Mucosa of rectum (tissue), 2 donors: ENCODE measurements around the gene TBC1D20.

Experiments
- H3K27ac ChIP-seq, 2 donors: one replicate each; pipeline ENCODE4 v1.7.0; 2013; ENCODE audit warnings: inconsistent platforms in 2 of 2, low read depth in 2 of 2, low read length in 2 of 2
- H3K27me3 ChIP-seq, 2 donors: one replicate each; pipeline ENCODE4 v1.7.0; 2013; ENCODE audit warnings: low read length in 2 of 2; ENCODE audit not compliant: control insufficient read depth in 2 of 2, insufficient read depth in 2 of 2
- H3K36me3 ChIP-seq, 2 donors: one replicate each; pipeline ENCODE4 v1.7.0; 2013; ENCODE audit warnings: low read length in 2 of 2; ENCODE audit not compliant: control insufficient read depth in 2 of 2, insufficient read depth in 2 of 2
- H3K4me1 ChIP-seq, 2 donors: one replicate each; pipeline ENCODE4 v1.7.0; 2013; ENCODE audit warnings: low read length in 2 of 2, mild to moderate bottlenecking in 1 of 2; ENCODE audit not compliant: control insufficient read depth in 2 of 2, insufficient read depth in 2 of 2
- H3K4me3 ChIP-seq, 2 donors: one replicate each; pipeline ENCODE4 v1.7.0; 2013; ENCODE audit warnings: low read length in 2 of 2
- H3K9ac ChIP-seq, 2 donors: one replicate each; pipeline ENCODE4 v1.7.0; 2013; ENCODE audit warnings: low read length in 2 of 2, low read depth in 1 of 2, mild to moderate bottlenecking in 1 of 2
- H3K9me3 ChIP-seq, 2 donors: one replicate each; pipeline ENCODE4 v1.7.0; 2013; ENCODE audit warnings: low read length in 2 of 2; ENCODE audit not compliant: control insufficient read depth in 2 of 2
- donor health status: healthy.
- donor health status: Normal muscosa, but diverticular disease.

The TBC1D20 gene

GRCh38 chr20:496126-496696 is 33.9 kb upstream of the TBC1D20 start:
- Histone ChIP-seq H3K27me3 (no peaks in the 10 kb centered on the region), H3K36me3 (peaks cover 50 to 73% of the 10 kb centered on the region in 2 donors), H3K9me3 (no peaks in the 10 kb centered on the region), H3K9ac (no peak overlapping the region), H3K27ac (no peak overlapping the region), H3K4me1 (no peaks in the 10 kb centered on the region), H3K4me3 (no peak overlapping the region)

- H3K4me1 ChIP-seq: no peaks in the 10 kb centered on the region
- H3K9me3 ChIP-seq: no peaks in the 10 kb centered on the region
- H3K9ac ChIP-seq: no peak overlapping the region
- H3K4me3 ChIP-seq: no peak overlapping the region
- no peaks in the 10 kb centered on the region for H3K27me3 ChIP-seq
- H3K36me3 ChIP-seq: peaks cover 61 to 73% of the 10 kb centered on the region in 2 donors
- no peak overlapping the region for H3K27ac ChIP-seq
Measured at GRCh38 chr20:492159-492558, 29.8 kb upstream of the TBC1D20 start.

GRCh38 chr20:487655-488054 is 25.3 kb upstream of the TBC1D20 start:
- Histone ChIP-seq H3K9ac (no peak overlapping the region), H3K4me1 (no peaks in the 10 kb centered on the region), H3K27me3 (no peaks in the 10 kb centered on the region), H3K27ac (no peak overlapping the region), H3K9me3 (no peaks in the 10 kb centered on the region), H3K36me3 (peaks cover 71 to 75% of the 10 kb centered on the region in 2 donors), H3K4me3 (no peak overlapping the region)

GRCh38 chr20:483815-484644 is 21.7 kb upstream of the TBC1D20 start:
- no peaks in the 10 kb centered on the region for H3K9me3 ChIP-seq
- H3K27me3 ChIP-seq: no peaks in the 10 kb centered on the region
- H3K4me1 ChIP-seq: no peaks in the 10 kb centered on the region
- no peak overlapping the region for H3K27ac ChIP-seq
- no peak overlapping the region for H3K4me3 ChIP-seq
- no peak overlapping the region for H3K9ac ChIP-seq
- H3K36me3 ChIP-seq: peaks cover 63 to 65% of the 10 kb centered on the region in 2 donors

- Histone ChIP-seq H3K9me3 (no peaks in the 10 kb centered on the region), H3K27me3 (no peaks in the 10 kb centered on the region), H3K4me3 (no peak overlapping the region), H3K4me1 (no peaks in the 10 kb centered on the region), H3K36me3 (peaks cover 43 to 47% of the 10 kb centered on the region in 2 donors), H3K27ac (no peak overlapping the region), H3K9ac (no peak overlapping the region)
Measured at GRCh38 chr20:481167-481566, 18.8 kb upstream of the TBC1D20 start.

GRCh38 chr20:480044-480443 is 17.7 kb upstream of the TBC1D20 start:
- Histone ChIP-seq H3K27ac (no peak overlapping the region), H3K9ac (no peak overlapping the region), H3K4me3 (no peak overlapping the region), H3K36me3 (peaks cover 33 to 39% of the 10 kb centered on the region in 2 donors), H3K27me3 (no peaks in the 10 kb centered on the region), H3K4me1 (peaks cover 0 to 7% of the 10 kb centered on the region in 2 donors), H3K9me3 (no peaks in the 10 kb centered on the region)

- Histone ChIP-seq H3K27me3 (no peaks in the 10 kb centered on the region), H3K9me3 (no peaks in the 10 kb centered on the region), H3K4me3 (no peak overlapping the region), H3K36me3 (peaks cover 32 to 37% of the 10 kb centered on the region in 2 donors), H3K27ac (no peak overlapping the region), H3K9ac (no peak overlapping the region), H3K4me1 (peaks cover 0 to 7% of the 10 kb centered on the region in 2 donors)
Measured at GRCh38 chr20:479487-479886, 17.2 kb upstream of the TBC1D20 start.

- Histone ChIP-seq H3K36me3 (peaks cover 27 to 32% of the 10 kb centered on the region in 2 donors), H3K4me1 (peaks cover 0 to 7% of the 10 kb centered on the region in 2 donors), H3K9ac (no peak overlapping the region), H3K27me3 (no peaks in the 10 kb centered on the region), H3K4me3 (no peak overlapping the region), H3K27ac (no peak overlapping the region), H3K9me3 (no peaks in the 10 kb centered on the region)
Measured at GRCh38 chr20:478949-479429, 16.7 kb upstream of the TBC1D20 start.

- no peak overlapping the region for H3K27ac ChIP-seq
- no peaks in the 10 kb centered on the region for H3K9me3 ChIP-seq
- H3K4me1 ChIP-seq: peaks cover 0 to 7% of the 10 kb centered on the region in 2 donors
- H3K9ac ChIP-seq: no peak overlapping the region
- H3K36me3 ChIP-seq: peaks cover 23 to 27% of the 10 kb centered on the region in 2 donors
- H3K27me3 ChIP-seq: no peaks in the 10 kb centered on the region
- no peak overlapping the region for H3K4me3 ChIP-seq
Measured at GRCh38 chr20:478010-478948, 15.9 kb upstream of the TBC1D20 start.
